H1 (cell line): Measurements from ENCODE around the gene SCNN1G. TPM values are rescaled to one million over a fixed set of nuclear protein-coding genes. Genes with fewer than 3 reads are reported as not detected.

ENCODE experiments used
- CTCF ChIP-seq, 3 experiments: IDR thresholded peaks; 1 replicate in 2 of 3; 2 replicates in 1 of 3; pipeline versions ENCODE4 v1.5.1 to v1.6.1; 2011; ENCODE audit warnings: low read length in 3 of 3, mild to moderate bottlenecking in 3 of 3, inconsistent platforms in 2 of 3, low read depth in 1 of 3, moderate library complexity in 1 of 3; ENCODE audit not compliant: insufficient read depth in 1 of 3; ENCODE audit errors: control extremely low read depth in 1 of 3
- E2F6 ChIP-seq: IDR thresholded peaks from 2 replicates; pipeline ENCODE4 v1.6.1; 2012; ENCODE audit warnings: inconsistent platforms
- polyA plus RNA-seq, 7 experiments: library from polyadenylated mRNA; depleted of rRNA in 3 of 7; stranded (reverse) in 5 of 7; unstranded in 2 of 7; fragments of >200 nt in 5 of 7; fragments of 200-250 nt in 2 of 7; gene quantifications; 1 replicate in 5 of 7; 2 replicates in 1 of 7; 4 replicates in 1 of 7; pipeline versions ENCODE4 v1.2.1 to v1.2.3, GENCODE V29; 2011 to 2013; ENCODE audit warnings: missing spikeins in 2 of 7, mixed read lengths in 2 of 7
- total RNA-seq: library from RNA; stranded (reverse); fragmentation: NEBNext Ultra II Directional; extraction: Animal tissue kit (Norgen Biotek cat#: 25700); gene quantifications from 2 replicates; pipeline ENCODE4 v1.2.1, GENCODE V29; 2021

SCNN1G gene
- total and polyA plus RNA-seq, 2 of the 8 experiments (the other 6 are each of a cell fraction or from before 2014, with no cell fraction given) = 0.73 to 1.1 TPM

- TF ChIP-seq E2F6 (no peak), CTCF (IDR thresholded peaks at IDR 0.05; ENCODE audit: control extremely low read depth in 1 of 3, insufficient read depth in 1 of 3, low read depth in 1 of 3, low read length in 3 of 3) (no peak)
Observed at GRCh38 chr16:23194497-23195221, 12.1 kb downstream of the SCNN1G start (continued).
